ENCODE results near the gene SERTAD4. TPM values are rescaled to one million over a fixed set of nuclear protein-coding genes. Genes with fewer than 3 reads are reported as not detected.

SERTAD4 gene
- total RNA-seq, 6 donors from 2014 or later: 2.0 to 11.5 (median 5.5) TPM

GRCh38 chr1:210294999-210295745 lies 62.6 kb downstream of the SERTAD4 start:
- WGBS, 2 donors: 55 to 66% methylated on average over 9 to 10 of the region's 10 CpGs
- TF ChIP-seq EP300 (IDR thresholded peaks at IDR 0.05) (no peak), POLR2AphosphoS5 (IDR thresholded peaks at IDR 0.05) (no peak), POLR2A (IDR thresholded peaks at IDR 0.05) (no peak)
- TF ChIP-seq, protein P1, sequence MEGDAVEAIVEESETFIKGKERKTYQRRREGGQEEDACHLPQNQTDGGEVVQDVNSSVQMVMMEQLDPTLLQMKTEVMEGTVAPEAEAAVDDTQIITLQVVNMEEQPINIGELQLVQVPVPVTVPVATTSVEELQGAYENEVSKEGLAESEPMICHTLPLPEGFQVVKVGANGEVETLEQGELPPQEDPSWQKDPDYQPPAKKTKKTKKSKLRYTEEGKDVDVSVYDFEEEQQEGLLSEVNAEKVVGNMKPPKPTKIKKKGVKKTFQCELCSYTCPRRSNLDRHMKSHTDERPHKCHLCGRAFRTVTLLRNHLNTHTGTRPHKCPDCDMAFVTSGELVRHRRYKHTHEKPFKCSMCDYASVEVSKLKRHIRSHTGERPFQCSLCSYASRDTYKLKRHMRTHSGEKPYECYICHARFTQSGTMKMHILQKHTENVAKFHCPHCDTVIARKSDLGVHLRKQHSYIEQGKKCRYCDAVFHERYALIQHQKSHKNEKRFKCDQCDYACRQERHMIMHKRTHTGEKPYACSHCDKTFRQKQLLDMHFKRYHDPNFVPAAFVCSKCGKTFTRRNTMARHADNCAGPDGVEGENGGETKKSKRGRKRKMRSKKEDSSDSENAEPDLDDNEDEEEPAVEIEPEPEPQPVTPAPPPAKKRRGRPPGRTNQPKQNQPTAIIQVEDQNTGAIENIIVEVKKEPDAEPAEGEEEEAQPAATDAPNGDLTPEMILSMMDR (IDR thresholded peaks at IDR 0.05): no peak
- ATAC-seq (ENCODE audit: low FRiP score in 2 of 2) (peak in 1 of 2 donors; percentile 36), DNase-seq (peak; percentile 22 to 34)
- no peaks in the 10 kb centered on the region for H3K9me3 ChIP-seq
- peaks cover 13 to 34% (median 29%) of the 10 kb centered on the region in 4 donors for H3K4me1 ChIP-seq
- peak overlapping the region in 3 of 4 donors; percentile 27 to 64 (median 33) for H3K27ac ChIP-seq
- H3K4me3 ChIP-seq: no peak overlapping the region
- no peaks in the 10 kb centered on the region for H3K36me3 ChIP-seq
- no peaks in the 10 kb centered on the region for H3K27me3 ChIP-seq

Other genes with a start within 250 kb of the SERTAD4 start
- gene HHAT, start 96.1 kb downstream of the SERTAD4 start, total RNA-seq: 1 to 10 TPM; 4.6 to 8.1 (median 5.7) TPM